WTC11 (cell line): ENCODE results near the gene DDX39A. TPM values are rescaled to one million over a fixed set of nuclear protein-coding genes. Genes with fewer than 3 reads are reported as not detected.
"Not testable (repeated sequence)": the region's sequence is repeated elsewhere in the genome, so short reads cannot be mapped to it uniquely, and the experiment has no call there.

ENCODE experiments used
- ATAC-seq: fragments of 200-7000 bp; cut with Tn5 transposase; 2 replicates; pipeline ENCODE4 v1.10.0; 2021; ENCODE audit warnings: mild to moderate bottlenecking, moderate library complexity
- CTCF ChIA-PET: fragments of 300-600 bp; sonication (Branson Sonifier 250); formaldehyde crosslinking; loops from one replicate; lab custom pipeline; 2021; ENCODE audit warnings: antibody characterized with exemption; lab: Charles Lee
- POLR2A ChIA-PET: fragments of 350-600 bp; sonication (Branson Sonifier 250); formaldehyde crosslinking; loops from one replicate; lab custom pipeline; 2021; ENCODE audit warnings: antibody characterized with exemption; lab: Charles Lee
- DNase-seq: peaks from one replicate; pipeline ENCODE4 v3.0.0; 2021; ENCODE audit warnings: low spot score
- H3K27ac Mint-ChIP-seq: 2 replicates; pipeline ENCODE4 v1.8.0; 2021; ENCODE audit warnings: mixed read lengths
- H3K27me3 Mint-ChIP-seq: 2 replicates; pipeline ENCODE4 v1.8.0; 2021; ENCODE audit warnings: low read depth, mild to moderate bottlenecking, moderate library complexity, mixed read lengths
- H3K36me3 Mint-ChIP-seq: 2 replicates; pipeline ENCODE4 v1.8.0; 2021; ENCODE audit warnings: mixed read lengths
- H3K4me1 Mint-ChIP-seq: 2 replicates; pipeline ENCODE4 v1.8.0; 2022; ENCODE audit warnings: mixed read lengths
- H3K4me3 Mint-ChIP-seq: 2 replicates; pipeline ENCODE4 v1.8.0; 2021; ENCODE audit warnings: mild to moderate bottlenecking, moderate library complexity, mixed read lengths
- H3K9me3 Mint-ChIP-seq: 2 replicates; pipeline ENCODE4 v1.8.0; 2021; ENCODE audit warnings: mixed read lengths
- CREB1 ChIP-seq: sonication (generic); formaldehyde crosslinking; IDR thresholded peaks from 2 replicates; pipeline ENCODE4 v1.8.0; 2023; ENCODE audit warnings: mild to moderate bottlenecking, missing genetic modification reagents
- FOXJ3 ChIP-seq: sonication (generic); formaldehyde crosslinking; IDR thresholded peaks from 2 replicates; pipeline ENCODE4 v1.9.0; 2021; ENCODE audit warnings: missing genetic modification reagents, mild to moderate bottlenecking, borderline replicate concordance
- FOXK1 ChIP-seq: sonication (generic); formaldehyde crosslinking; IDR thresholded peaks from 2 replicates; pipeline ENCODE4 v1.8.0; 2022; ENCODE audit warnings: mild to moderate bottlenecking, moderate library complexity, missing genetic modification reagents
- GTF2I ChIP-seq: fragments of 250-450 bp; sonication (Bioruptor Pico); conservative IDR thresholded peaks from 2 replicates; pipeline ENCODE4 v1.4.0; 2021; ENCODE audit warnings: mild to moderate bottlenecking
- MYBL2 ChIP-seq: sonication (generic); formaldehyde crosslinking; IDR thresholded peaks from 2 replicates; pipeline ENCODE4 v1.8.1; 2023; ENCODE audit warnings: mild to moderate bottlenecking, moderate library complexity, missing genetic modification reagents
- NFATC4 ChIP-seq: fragments of 250-450 bp; sonication (Bioruptor Pico); IDR thresholded peaks from 2 replicates; pipeline ENCODE4 v1.9.0; 2021; ENCODE audit warnings: mild to moderate bottlenecking
- NFE2L1 ChIP-seq: sonication (generic); formaldehyde crosslinking; IDR thresholded peaks from 2 replicates; pipeline ENCODE4 v1.8.1; 2023; ENCODE audit warnings: missing genetic modification reagents
- NR2C2 ChIP-seq: sonication (generic); formaldehyde crosslinking; IDR thresholded peaks from 2 replicates; pipeline ENCODE4 v1.8.0; 2022; ENCODE audit warnings: mild to moderate bottlenecking, missing genetic modification reagents
- RELA ChIP-seq: sonication (generic); formaldehyde crosslinking; IDR thresholded peaks from 2 replicates; pipeline ENCODE4 v1.8.1; 2022; ENCODE audit warnings: missing genetic modification reagents, mild to moderate bottlenecking, borderline replicate concordance
- SMAD4 ChIP-seq: sonication (generic); formaldehyde crosslinking; IDR thresholded peaks from 2 replicates; pipeline ENCODE4 v1.8.0; 2022; ENCODE audit warnings: mild to moderate bottlenecking, missing genetic modification reagents
- ZNF317 ChIP-seq: sonication (generic); formaldehyde crosslinking; IDR thresholded peaks from 2 replicates; pipeline ENCODE4 v1.8.1; 2023; ENCODE audit warnings: low read depth, mild to moderate bottlenecking, moderate library complexity, missing genetic modification reagents, borderline replicate concordance
- ZNF416 ChIP-seq: fragments of 250-450 bp; sonication (Bioruptor Pico); IDR thresholded peaks from 2 replicates; pipeline ENCODE4 v1.9.0; 2021; ENCODE audit warnings: mild to moderate bottlenecking, inconsistent platforms
- total RNA-seq: library from RNA; stranded (reverse); gene quantifications from 3 replicates; pipeline ENCODE4 v1.2.3, GENCODE V29; 2021
- TF ChIP-seq, protein P1 (sequence below): sonication (generic); formaldehyde crosslinking; IDR thresholded peaks from 2 replicates; pipeline ENCODE4 v1.8.1; 2022; ENCODE audit warnings: mild to moderate bottlenecking, missing genetic modification reagents, moderate library complexity, borderline replicate concordance
- TF ChIP-seq, protein P2 (sequence below): sonication (generic); formaldehyde crosslinking; conservative IDR thresholded peaks from 2 replicates; pipeline ENCODE4 v1.8.1; 2022; ENCODE audit warnings: mild to moderate bottlenecking, missing genetic modification reagents
- TF ChIP-seq, protein P3 (sequence below): fragments of 250-450 bp; sonication (Bioruptor Pico); conservative IDR thresholded peaks from 2 replicates; pipeline ENCODE4 v1.9.0; 2021; ENCODE audit warnings: mild to moderate bottlenecking
- TF ChIP-seq, protein P4 (sequence below): fragments of 250-450 bp; sonication (Bioruptor Pico); IDR thresholded peaks from 2 replicates; pipeline ENCODE4 v1.9.0; 2021; ENCODE audit warnings: mild to moderate bottlenecking, borderline replicate concordance
- TF ChIP-seq, protein P5 (sequence below): sonication (generic); formaldehyde crosslinking; IDR thresholded peaks from 2 replicates; pipeline ENCODE4 v1.8.1; 2022; ENCODE audit warnings: missing genetic modification reagents, borderline replicate concordance

Gene DDX39A
- total RNA-seq, 1 experiment from 2014 or later = 136 TPM

DNA sequence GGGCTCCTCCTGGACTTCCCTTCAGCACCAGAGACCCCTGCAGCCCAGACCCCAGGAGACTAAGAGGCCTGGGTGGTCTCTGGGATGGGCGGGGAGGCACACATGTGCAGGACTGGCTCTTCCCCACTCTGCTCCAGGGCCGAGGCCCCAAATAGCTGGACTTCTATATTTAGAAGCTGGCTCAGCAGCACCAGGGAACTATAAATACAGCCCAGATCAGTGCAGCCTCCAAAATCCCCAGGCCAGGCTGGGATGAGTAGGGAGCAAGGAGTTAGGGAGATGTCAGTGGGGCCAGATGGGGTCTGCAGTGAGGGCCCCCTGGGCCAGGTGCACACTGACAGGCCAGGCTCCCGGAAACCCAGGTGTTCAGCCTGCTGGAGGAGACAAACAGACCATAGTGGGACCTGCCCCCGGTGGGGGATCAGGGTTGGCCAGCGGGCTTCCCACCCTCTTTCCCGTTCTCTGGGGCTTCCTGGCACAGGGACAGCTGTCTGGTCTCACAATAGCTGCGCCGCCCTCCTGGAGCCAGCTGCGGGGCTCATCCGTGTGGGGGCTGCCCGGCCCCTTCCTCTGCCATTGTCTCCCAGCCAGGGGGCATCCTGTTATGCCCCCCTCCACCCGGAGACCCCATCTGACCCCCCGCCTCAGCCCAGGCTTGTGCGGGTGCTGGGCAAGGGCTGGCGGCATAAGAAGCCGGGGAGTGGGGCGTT lies 43.4 kb downstream of the DDX39A start (continued):
- TF ChIP-seq, protein P1, sequence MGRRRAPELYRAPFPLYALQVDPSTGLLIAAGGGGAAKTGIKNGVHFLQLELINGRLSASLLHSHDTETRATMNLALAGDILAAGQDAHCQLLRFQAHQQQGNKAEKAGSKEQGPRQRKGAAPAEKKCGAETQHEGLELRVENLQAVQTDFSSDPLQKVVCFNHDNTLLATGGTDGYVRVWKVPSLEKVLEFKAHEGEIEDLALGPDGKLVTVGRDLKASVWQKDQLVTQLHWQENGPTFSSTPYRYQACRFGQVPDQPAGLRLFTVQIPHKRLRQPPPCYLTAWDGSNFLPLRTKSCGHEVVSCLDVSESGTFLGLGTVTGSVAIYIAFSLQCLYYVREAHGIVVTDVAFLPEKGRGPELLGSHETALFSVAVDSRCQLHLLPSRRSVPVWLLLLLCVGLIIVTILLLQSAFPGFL (CRISPR knock-in tag) = no peak
- TF ChIP-seq RELA (no peak), ZNF317 (no peak), GTF2I (no peak), FOXJ3 (CRISPR knock-in tag) (no peak), NFATC4 (CRISPR knock-in tag) (no peak)
- TF ChIP-seq, protein P2, sequence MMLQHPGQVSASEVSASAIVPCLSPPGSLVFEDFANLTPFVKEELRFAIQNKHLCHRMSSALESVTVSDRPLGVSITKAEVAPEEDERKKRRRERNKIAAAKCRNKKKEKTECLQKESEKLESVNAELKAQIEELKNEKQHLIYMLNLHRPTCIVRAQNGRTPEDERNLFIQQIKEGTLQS = no peak

DNA sequence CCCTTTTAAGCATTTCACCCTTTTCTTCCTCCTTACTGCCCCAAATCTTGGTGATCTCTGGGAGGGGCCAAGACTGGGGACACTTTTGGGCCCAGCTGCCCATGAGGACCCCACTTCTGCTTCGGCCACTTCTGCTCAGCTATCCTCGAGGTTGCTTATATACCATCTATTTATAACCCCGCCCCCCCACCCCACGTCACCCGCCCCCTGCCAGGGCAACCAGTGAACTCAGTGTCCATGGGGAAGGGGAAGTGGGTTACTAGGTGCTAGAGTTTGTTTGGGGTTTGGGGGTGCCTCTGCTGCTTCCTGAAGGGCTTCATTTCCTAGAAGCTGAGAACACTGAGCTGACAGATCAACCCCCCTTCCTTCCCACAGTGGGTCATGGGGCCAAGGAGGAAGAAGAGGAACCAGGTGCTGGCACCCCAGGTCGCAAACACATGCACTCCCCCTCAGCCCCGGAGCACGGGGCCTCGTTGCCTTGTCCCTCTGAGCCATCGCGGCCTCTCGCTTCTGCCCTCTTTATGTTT lies 44.0 kb downstream of the DDX39A start:
- ChIA-PET CTCF (interaction anchor here (0.5 to 4.4 kb wide), 5 partner anchors 12 to 57 kb away, joined by 3 to 19 read pairs (median 3); no protein-coding TSS in a partner anchor), POLR2A (interaction anchor here (0.6 kb wide), 1 partner anchor 25 kb away, joined by 3 read pairs; no protein-coding TSS in a partner anchor)
- no peaks in the 10 kb centered on the region for H3K9me3 Mint-ChIP-seq
- peaks cover 25% of the 10 kb centered on the region for H3K4me1 Mint-ChIP-seq
- H3K4me3 Mint-ChIP-seq = no peak overlapping the region
- TF ChIP-seq MYBL2 (CRISPR knock-in tag) (no peak), NR2C2 (no peak), SMAD4 (CRISPR knock-in tag) (no peak), ZNF416 (no peak), FOXK1 (CRISPR knock-in tag) (no peak), CREB1 (CRISPR knock-in tag) (no peak), NFE2L1 (CRISPR knock-in tag) (no peak)
- TF ChIP-seq, protein P3, sequence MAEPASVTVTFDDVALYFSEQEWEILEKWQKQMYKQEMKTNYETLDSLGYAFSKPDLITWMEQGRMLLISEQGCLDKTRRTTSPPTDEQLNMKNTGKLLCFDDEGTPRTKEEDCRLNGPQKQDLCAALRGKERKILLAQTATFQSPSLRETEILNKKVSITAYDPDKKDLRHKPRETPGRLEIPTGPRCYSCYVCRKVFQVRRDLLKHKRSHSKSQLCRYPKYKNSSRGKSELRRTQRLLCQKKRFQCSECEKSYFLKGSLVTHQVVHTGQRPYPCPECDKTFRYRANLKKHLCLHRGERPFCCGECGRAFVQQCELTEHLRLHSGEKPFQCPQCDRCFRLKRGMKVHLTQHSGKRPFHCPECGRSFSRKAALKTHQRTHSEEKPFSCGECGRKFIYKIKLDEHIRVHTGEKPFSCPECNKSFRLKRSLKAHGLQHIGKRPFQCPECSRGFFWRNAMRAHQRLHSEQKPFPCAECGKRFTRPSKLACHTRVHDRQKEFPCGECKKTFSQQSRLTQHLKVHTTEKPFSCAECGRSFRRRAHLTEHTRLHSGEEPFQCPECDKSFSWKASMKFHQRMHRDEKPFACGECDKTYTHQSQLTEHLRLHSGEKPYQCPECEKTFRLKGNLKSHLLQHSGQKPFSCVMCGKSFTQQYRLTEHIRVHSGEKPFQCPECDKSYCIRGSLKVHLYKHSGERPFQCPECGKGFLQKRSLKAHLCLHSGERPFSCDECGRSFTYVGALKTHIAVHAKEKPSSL = no peak
- TF ChIP-seq, protein P4, sequence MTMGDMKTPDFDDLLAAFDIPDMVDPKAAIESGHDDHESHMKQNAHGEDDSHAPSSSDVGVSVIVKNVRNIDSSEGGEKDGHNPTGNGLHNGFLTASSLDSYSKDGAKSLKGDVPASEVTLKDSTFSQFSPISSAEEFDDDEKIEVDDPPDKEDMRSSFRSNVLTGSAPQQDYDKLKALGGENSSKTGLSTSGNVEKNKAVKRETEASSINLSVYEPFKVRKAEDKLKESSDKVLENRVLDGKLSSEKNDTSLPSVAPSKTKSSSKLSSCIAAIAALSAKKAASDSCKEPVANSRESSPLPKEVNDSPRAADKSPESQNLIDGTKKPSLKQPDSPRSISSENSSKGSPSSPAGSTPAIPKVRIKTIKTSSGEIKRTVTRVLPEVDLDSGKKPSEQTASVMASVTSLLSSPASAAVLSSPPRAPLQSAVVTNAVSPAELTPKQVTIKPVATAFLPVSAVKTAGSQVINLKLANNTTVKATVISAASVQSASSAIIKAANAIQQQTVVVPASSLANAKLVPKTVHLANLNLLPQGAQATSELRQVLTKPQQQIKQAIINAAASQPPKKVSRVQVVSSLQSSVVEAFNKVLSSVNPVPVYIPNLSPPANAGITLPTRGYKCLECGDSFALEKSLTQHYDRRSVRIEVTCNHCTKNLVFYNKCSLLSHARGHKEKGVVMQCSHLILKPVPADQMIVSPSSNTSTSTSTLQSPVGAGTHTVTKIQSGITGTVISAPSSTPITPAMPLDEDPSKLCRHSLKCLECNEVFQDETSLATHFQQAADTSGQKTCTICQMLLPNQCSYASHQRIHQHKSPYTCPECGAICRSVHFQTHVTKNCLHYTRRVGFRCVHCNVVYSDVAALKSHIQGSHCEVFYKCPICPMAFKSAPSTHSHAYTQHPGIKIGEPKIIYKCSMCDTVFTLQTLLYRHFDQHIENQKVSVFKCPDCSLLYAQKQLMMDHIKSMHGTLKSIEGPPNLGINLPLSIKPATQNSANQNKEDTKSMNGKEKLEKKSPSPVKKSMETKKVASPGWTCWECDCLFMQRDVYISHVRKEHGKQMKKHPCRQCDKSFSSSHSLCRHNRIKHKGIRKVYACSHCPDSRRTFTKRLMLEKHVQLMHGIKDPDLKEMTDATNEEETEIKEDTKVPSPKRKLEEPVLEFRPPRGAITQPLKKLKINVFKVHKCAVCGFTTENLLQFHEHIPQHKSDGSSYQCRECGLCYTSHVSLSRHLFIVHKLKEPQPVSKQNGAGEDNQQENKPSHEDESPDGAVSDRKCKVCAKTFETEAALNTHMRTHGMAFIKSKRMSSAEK (CRISPR knock-in tag) = no peak
- TF ChIP-seq, protein P5, sequence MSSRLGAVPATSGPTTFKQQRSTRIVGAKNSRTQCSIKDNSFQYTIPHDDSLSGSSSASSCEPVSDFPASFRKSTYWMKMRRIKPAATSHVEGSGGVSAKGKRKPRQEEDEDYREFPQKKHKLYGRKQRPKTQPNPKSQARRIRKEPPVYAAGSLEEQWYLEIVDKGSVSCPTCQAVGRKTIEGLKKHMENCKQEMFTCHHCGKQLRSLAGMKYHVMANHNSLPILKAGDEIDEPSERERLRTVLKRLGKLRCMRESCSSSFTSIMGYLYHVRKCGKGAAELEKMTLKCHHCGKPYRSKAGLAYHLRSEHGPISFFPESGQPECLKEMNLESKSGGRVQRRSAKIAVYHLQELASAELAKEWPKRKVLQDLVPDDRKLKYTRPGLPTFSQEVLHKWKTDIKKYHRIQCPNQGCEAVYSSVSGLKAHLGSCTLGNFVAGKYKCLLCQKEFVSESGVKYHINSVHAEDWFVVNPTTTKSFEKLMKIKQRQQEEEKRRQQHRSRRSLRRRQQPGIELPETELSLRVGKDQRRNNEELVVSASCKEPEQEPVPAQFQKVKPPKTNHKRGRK = no peak
- H3K36me3 Mint-ChIP-seq = no peaks in the 10 kb centered on the region
- H3K27me3 Mint-ChIP-seq = peaks cover under 1% of the 10 kb centered on the region; the same call in 1 of the 2 replicates
- H3K27ac Mint-ChIP-seq = no peak overlapping the region
- ATAC-seq (no peak), DNase-seq (no peak)

DNA sequence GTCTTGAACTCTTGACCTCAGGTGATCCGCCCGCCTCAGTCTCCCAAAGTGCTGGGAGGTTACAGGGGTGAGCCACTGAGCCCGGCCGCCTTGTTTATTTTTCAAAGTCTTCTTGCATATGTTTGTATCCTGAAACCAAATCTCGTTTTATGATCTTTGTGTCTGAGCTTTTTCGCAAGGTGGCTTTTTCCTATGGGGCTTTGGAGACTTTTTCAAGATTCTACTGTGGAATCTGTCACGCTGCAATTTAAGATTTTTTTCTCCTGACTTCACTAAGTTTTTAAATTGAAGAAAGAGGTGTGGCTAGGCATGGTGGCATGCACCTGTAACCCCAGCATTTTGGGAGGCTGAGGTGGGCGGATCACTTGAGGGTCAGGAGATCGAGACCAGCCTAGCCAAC lies 44.8 kb downstream of the DDX39A start:
- H3K27ac Mint-ChIP-seq, H3K36me3 Mint-ChIP-seq, DNase-seq, H3K9me3 Mint-ChIP-seq, ATAC-seq, H3K4me3 Mint-ChIP-seq, H3K27me3 Mint-ChIP-seq: not testable (repeated sequence)
- H3K4me1 Mint-ChIP-seq = peaks cover 25% of the 10 kb centered on the region
- ChIA-PET CTCF (interaction anchor here (0.7 to 4.4 kb wide), 3 partner anchors 31 to 62 kb away, joined by 3 to 19 read pairs (median 5); no protein-coding TSS in a partner anchor), POLR2A (interaction anchor here (0.6 kb wide), 1 partner anchor 26 kb away, joined by 3 read pairs; no protein-coding TSS in a partner anchor)

DNA sequence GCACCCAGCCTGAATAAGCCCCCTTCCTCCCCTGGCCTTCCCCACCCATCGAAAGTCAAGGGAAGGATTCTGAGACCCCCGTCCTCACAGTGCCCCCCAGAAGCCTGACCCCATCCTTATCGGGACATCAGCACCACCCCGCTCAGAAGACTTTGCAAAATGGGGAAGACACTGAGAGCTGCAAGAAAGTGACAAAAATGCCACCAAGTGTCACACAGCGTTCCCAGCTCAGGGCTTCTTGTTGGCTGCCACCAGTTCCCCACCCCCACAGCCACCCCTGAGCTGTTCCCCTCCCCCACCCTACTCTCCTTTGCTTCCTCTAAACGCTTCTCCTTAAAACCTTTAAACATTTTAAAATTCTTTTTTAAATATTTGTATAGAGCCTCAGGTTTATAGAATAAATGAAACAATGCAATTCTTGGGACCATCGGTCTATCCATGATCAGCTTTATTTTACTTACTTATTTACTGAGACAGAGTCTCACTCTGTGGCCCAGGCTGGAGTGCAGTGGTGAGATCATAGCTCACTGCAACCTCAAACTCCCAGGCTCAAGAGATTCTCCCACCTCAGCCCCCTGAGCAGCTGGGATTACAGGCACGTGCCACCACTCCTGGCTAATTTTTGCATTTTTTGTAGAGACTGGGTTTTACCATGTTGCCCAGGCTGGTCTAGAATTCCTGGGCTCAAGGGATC lies 46.6 kb downstream of the DDX39A start:
- not testable (repeated sequence) for ATAC-seq, DNase-seq, H3K27me3 Mint-ChIP-seq, H3K9me3 Mint-ChIP-seq, H3K27ac Mint-ChIP-seq, H3K36me3 Mint-ChIP-seq, H3K4me3 Mint-ChIP-seq
- ChIA-PET POLR2A (interaction anchor here (0.6 to 0.8 kb wide), 2 partner anchors 9 to 12 kb away, joined by 3 to 5 read pairs; no protein-coding TSS in a partner anchor), CTCF (interaction anchor here (0.6 to 4.4 kb wide), 4 partner anchors 11 to 414 kb away, joined by 3 to 19 read pairs (median 4); no protein-coding TSS in a partner anchor)
- H3K4me1 Mint-ChIP-seq = peaks cover 13% of the 10 kb centered on the region
